Stomach (tissue), 4 donors: ENCODE results near the gene RIT1.

ENCODE experiments used
- POLR2A ChIP-seq, 4 donors: fragments of 450-650 bp; IDR thresholded peaks; one replicate each; pipeline ENCODE4 v1.6.1; 2016; ENCODE audit warnings: antibody characterized with exemption in 4 of 4, control low read depth in 2 of 4, mild to moderate bottlenecking in 1 of 4, moderate library complexity in 1 of 4
- POLR2AphosphoS5 ChIP-seq, 3 donors: sonication (generic); formaldehyde crosslinking; IDR thresholded peaks; one replicate each; pipeline ENCODE4 v1.6.1; 2016; ENCODE audit warnings: antibody characterized with exemption in 3 of 3
- TF ChIP-seq, protein P1 (sequence below), 7 experiments: fragments of 450-650 bp in 4 of 7; fragments of 200-600 bp in 3 of 7; sonication (generic) in 3 of 7; IDR thresholded peaks; one replicate each; pipeline ENCODE4 v1.5.1; 2016 to 2019; ENCODE audit warnings: antibody characterized with exemption in 7 of 7, control low read depth in 2 of 7, mild to moderate bottlenecking in 1 of 7

DNA sequence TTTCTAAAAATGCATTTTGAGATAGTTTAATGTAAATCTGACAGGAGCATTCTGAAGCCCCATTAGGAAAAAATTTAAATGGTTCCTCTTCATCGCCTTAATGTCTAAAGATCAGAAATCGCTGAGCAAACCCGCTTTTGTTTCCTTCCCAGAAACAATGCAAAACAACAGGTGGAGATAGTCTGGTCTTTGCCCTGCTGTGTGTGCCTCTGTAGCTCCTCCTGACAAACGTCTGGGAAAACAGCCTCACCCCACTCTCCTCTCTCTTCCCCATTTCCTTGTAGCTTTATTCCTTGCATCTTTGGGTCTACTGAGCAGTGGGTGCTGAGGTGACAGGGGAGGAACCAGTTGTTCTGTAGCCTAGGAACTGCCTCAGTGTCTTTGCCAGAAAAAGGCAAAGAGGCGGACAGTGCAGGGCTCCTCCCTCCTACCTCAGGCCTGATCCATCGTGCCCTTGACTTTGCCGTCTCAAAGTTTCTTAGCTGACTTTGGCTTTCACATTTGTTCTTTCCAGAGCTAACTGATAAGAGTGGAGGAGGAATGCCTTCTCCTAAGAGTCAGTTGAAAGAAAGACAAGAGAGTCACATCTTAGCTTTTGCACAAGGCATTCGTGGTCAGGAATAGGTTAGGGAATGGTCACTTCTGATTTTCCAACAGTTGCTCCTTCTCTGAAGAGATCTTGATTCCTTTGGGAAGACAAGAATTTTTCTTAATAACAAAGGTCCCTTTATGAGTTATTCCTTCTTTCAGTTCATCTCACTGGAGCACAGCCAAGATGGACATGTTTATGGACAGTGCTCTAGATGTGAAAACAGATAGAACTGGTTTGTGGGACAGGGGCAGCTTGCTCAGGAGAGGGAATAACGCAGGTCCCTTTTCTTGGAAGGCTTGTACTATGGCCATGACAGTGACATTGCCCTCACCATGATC lies 26.9 kb downstream of the RIT1 start:
- TF ChIP-seq POLR2A (IDR thresholded peaks at IDR 0.05), result no peak
- TF ChIP-seq, protein P1, sequence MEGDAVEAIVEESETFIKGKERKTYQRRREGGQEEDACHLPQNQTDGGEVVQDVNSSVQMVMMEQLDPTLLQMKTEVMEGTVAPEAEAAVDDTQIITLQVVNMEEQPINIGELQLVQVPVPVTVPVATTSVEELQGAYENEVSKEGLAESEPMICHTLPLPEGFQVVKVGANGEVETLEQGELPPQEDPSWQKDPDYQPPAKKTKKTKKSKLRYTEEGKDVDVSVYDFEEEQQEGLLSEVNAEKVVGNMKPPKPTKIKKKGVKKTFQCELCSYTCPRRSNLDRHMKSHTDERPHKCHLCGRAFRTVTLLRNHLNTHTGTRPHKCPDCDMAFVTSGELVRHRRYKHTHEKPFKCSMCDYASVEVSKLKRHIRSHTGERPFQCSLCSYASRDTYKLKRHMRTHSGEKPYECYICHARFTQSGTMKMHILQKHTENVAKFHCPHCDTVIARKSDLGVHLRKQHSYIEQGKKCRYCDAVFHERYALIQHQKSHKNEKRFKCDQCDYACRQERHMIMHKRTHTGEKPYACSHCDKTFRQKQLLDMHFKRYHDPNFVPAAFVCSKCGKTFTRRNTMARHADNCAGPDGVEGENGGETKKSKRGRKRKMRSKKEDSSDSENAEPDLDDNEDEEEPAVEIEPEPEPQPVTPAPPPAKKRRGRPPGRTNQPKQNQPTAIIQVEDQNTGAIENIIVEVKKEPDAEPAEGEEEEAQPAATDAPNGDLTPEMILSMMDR (IDR thresholded peaks at IDR 0.05), result no peak
- TF ChIP-seq POLR2AphosphoS5 (IDR thresholded peaks at IDR 0.05), result no peak
